Glomerular endothelial cell (primary cell): Measurements from ENCODE around the gene TRERF1. TPM values are rescaled to one million over a fixed set of nuclear protein-coding genes. Genes with fewer than 3 reads are reported as not detected.

Experiments
- DNase-seq: peaks from one replicate; pipeline ENCODE4 v3.0.0-alpha.2; 2011; ENCODE audit warnings: low read depth, low spot score; ENCODE audit errors: extremely low read depth
- total RNA-seq: library from RNA; depleted of rRNA; stranded (reverse); fragments of >200 nt; gene quantifications from 2 replicates; pipeline ENCODE4 v1.2.3, GENCODE V29; 2015

Gene TRERF1
- total RNA-seq, 1 donor from 2014 or later, result 2.5 TPM

GRCh38 chr6:42279144-42279781, 172.5 kb downstream of the TRERF1 start:
- DNase-seq, result no peak

- DNase-seq, result no peak
These were observed 173.4 kb downstream of the TRERF1 start for GRCh38 chr6:42278131-42278853.

GRCh38 chr6:42276034-42276890, 175.5 kb downstream of the TRERF1 start:
- DNase-seq, result no peak

GRCh38 chr6:42275376-42276033, 176.2 kb downstream of the TRERF1 start:
- no peak for DNase-seq

- no peak for DNase-seq
These were observed 176.8 kb downstream of the TRERF1 start for GRCh38 chr6:42274898-42275297.

- DNase-seq, result no peak
These were observed 179.6 kb downstream of the TRERF1 start for GRCh38 chr6:42271834-42272805.

GRCh38 chr6:42269974-42270510, 181.7 kb downstream of the TRERF1 start:
- DNase-seq, result no peak

GRCh38 chr6:42269553-42269952, 182.2 kb downstream of the TRERF1 start:
- no peak for DNase-seq

GRCh38 chr6:42268835-42269204, 182.9 kb downstream of the TRERF1 start:
- DNase-seq, result no peak

GRCh38 chr6:42268016-42268834, 183.5 kb downstream of the TRERF1 start:
- DNase-seq, result no peak

GRCh38 chr6:42266538-42266937, 185.2 kb downstream of the TRERF1 start:
- no peak for DNase-seq

GRCh38 chr6:42264852-42265390, 186.8 kb downstream of the TRERF1 start:
- no peak for DNase-seq

GRCh38 chr6:42264162-42264851, 187.4 kb downstream of the TRERF1 start:
- DNase-seq, result no peak

GRCh38 chr6:42263165-42263728, 188.5 kb downstream of the TRERF1 start:
- no peak for DNase-seq

GRCh38 chr6:42260972-42261371, 190.8 kb downstream of the TRERF1 start:
- no peak for DNase-seq

- no peak for DNase-seq
These were observed 191.3 kb downstream of the TRERF1 start for GRCh38 chr6:42260396-42260888.

GRCh38 chr6:42259841-42260395, 191.8 kb downstream of the TRERF1 start:
- DNase-seq, result no peak
